Memory B cell (primary cell): ENCODE results near the gene USP6NL.

Source experiments
- ATAC-seq: fragments of 150-1000 bp; cut with Tn5 transposase; 2 replicates; pipeline ENCODE4 v1.10.0; 2021; ENCODE audit warnings: low read depth, mild to moderate bottlenecking, moderate library complexity
- DNase-seq, 2 donors: peaks; one replicate each; pipeline ENCODE4 v3.0.0; 2022; ENCODE audit warnings: low spot score in 2 of 2
- H3K27ac Mint-ChIP-seq: one replicate; pipeline ENCODE4 v1.8.0; 2022; ENCODE audit warnings: mild to moderate bottlenecking, moderate library complexity, mixed read lengths
- H3K27me3 Mint-ChIP-seq: one replicate; pipeline ENCODE4 v1.8.0; 2022; ENCODE audit warnings: mixed read lengths
- H3K36me3 Mint-ChIP-seq: one replicate; pipeline ENCODE4 v1.8.0; 2022; ENCODE audit warnings: mild to moderate bottlenecking, mixed read lengths
- H3K4me1 Mint-ChIP-seq: one replicate; pipeline ENCODE4 v1.8.0; 2022; ENCODE audit warnings: mixed read lengths
- H3K4me3 Mint-ChIP-seq: one replicate; pipeline ENCODE4 v1.8.0; 2022; ENCODE audit warnings: mild to moderate bottlenecking, moderate library complexity, mixed read lengths
- H3K9me3 Mint-ChIP-seq: one replicate; pipeline ENCODE4 v1.8.0; 2022; ENCODE audit warnings: mixed read lengths

The USP6NL gene

GRCh38 chr10:11564741-11565140 is 46.7 kb downstream of the USP6NL start:
- Mint-ChIP-seq H3K36me3 (peaks cover 19% of the 10 kb centered on the region), H3K4me3 (no peak overlapping the region), H3K27ac (peak overlapping the region; percentile 89), H3K9me3 (peaks cover 2% of the 10 kb centered on the region), H3K27me3 (no peaks in the 10 kb centered on the region), H3K4me1 (peaks cover 63% of the 10 kb centered on the region)
- DNase-seq, result no peak
- no peak for ATAC-seq

- Mint-ChIP-seq H3K4me1 (peaks cover 63% of the 10 kb centered on the region), H3K36me3 (peaks cover 17% of the 10 kb centered on the region), H3K27ac (peak overlapping the region; percentile 89), H3K9me3 (peaks cover 2% of the 10 kb centered on the region), H3K27me3 (no peaks in the 10 kb centered on the region), H3K4me3 (no peak overlapping the region)
- DNase-seq, result no peak
- ATAC-seq, result no peak
Observed at GRCh38 chr10:11563936-11564335, 47.5 kb downstream of the USP6NL start.

DNA sequence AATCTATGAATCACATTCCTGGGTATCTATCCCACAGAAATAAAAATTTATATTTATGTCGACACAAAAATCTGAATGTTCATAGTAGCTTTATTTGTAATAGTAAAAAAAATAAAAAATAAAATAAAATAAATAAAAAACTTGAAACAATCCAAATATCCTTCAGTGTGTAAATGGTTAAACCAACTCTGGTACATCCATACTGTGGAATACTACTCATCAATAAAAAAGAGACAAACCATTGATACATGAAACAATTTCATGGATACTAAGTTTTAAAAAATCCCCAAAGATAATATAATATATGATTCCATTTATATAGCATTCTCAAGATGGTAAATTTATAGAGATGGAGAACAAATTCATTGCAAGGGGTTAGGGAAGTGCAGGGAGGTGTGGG is 48.6 kb downstream of the USP6NL start:
- ATAC-seq (no peak), DNase-seq (no peak)
- Mint-ChIP-seq H3K4me1 (peaks cover 62% of the 10 kb centered on the region), H3K9me3 (no peaks in the 10 kb centered on the region), H3K27me3 (no peaks in the 10 kb centered on the region), H3K27ac (peak overlapping the region; percentile 89), H3K4me3 (no peak overlapping the region), H3K36me3 (peaks cover 9% of the 10 kb centered on the region)

GRCh38 chr10:11560076-11560709 is 51.3 kb downstream of the USP6NL start:
- ATAC-seq (peak; percentile 97), DNase-seq (peak in 1 of 2 donors; percentile 59)
- peaks cover 72% of the 10 kb centered on the region for H3K4me1 Mint-ChIP-seq
- H3K36me3 Mint-ChIP-seq, result peaks cover 13% of the 10 kb centered on the region
- H3K9me3 Mint-ChIP-seq, result peaks cover 3% of the 10 kb centered on the region
- peak overlapping the region; percentile 96 for H3K27ac Mint-ChIP-seq
- H3K27me3 Mint-ChIP-seq, result no peaks in the 10 kb centered on the region
- H3K4me3 Mint-ChIP-seq, result peak overlapping the region; percentile 63

- no peak for DNase-seq
- peaks cover 14% of the 10 kb centered on the region for H3K36me3 Mint-ChIP-seq
Observed at GRCh38 chr10:11557967-11558366, 53.5 kb downstream of the USP6NL start.

GRCh38 chr10:11557513-11557912 is 53.9 kb downstream of the USP6NL start:
- Mint-ChIP-seq H3K27me3 (no peaks in the 10 kb centered on the region), H3K9me3 (peaks cover 3% of the 10 kb centered on the region), H3K36me3 (peaks cover 14% of the 10 kb centered on the region), H3K27ac (peak overlapping the region; percentile 84), H3K4me3 (peak overlapping the region; percentile 43), H3K4me1 (peaks cover 71% of the 10 kb centered on the region)
- no peak for ATAC-seq
- no peak for DNase-seq

More at GRCh38 chr10:11557967-11558366, 53.5 kb downstream of the USP6NL start:
- Mint-ChIP-seq H3K4me1 (peaks cover 67% of the 10 kb centered on the region), H3K9me3 (peaks cover 3% of the 10 kb centered on the region), H3K4me3 (no peak overlapping the region), H3K27me3 (no peaks in the 10 kb centered on the region), H3K27ac (peak overlapping the region; percentile 84)
- ATAC-seq, result no peak

DNA sequence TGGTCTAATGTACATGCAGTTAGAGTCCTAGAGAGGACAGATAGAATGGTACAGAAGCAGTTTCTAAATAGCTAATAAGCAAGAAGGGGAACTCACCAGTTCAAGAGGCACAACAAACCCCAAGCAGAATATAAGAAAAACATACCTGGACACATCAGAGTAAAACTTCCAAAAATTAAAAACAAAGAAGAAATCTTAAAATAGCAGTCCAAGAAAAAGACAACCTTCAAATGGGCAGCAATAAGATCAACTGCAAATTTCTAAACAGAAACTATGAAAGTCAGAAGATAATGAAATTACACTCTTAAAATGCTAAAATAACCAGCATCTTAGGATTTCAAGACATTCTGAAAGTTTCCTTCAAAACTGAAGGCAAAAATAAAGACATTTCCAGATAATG is 55.9 kb downstream of the USP6NL start:
- H3K4me1 Mint-ChIP-seq, result peaks cover 72% of the 10 kb centered on the region
- ATAC-seq, result no peak
- no peaks in the 10 kb centered on the region for H3K27me3 Mint-ChIP-seq
- peak overlapping the region; percentile 51 for H3K4me3 Mint-ChIP-seq
- peak overlapping the region; percentile 84 for H3K27ac Mint-ChIP-seq
- H3K36me3 Mint-ChIP-seq, result peaks cover 11% of the 10 kb centered on the region
- H3K9me3 Mint-ChIP-seq, result peaks cover 3% of the 10 kb centered on the region
- DNase-seq, result no peak

DNA sequence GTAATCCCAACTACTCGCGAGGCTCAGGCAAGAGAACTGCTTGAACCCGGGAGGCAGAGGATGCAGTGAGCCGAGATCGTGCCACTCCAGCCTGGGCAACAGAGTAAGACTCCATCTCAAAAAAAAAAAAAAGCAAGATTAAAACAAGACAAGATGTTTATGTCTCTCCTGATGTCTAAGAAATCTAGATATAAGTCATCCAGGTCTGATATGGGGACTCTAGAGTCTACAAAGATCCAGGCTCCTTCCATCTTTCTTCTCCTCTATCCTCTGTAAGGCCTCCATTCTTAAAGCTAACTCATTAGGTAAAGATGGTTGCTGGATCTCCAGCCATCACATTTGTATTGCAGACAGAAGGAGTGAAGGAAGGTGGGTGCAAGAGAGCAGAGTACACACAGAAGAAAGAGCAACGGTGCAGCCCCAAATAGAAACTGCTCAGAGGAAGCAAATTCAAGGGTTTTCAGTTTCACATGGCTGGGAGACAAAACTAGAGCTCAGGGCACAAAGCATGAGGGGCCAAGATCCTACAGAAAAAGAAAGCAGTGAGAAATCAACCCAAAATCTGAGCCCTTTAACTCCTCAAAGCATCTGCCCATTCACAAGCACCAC is 57.6 kb downstream of the USP6NL start:
- H3K27ac Mint-ChIP-seq, result peak overlapping the region; percentile 84
- peaks cover 11% of the 10 kb centered on the region for H3K36me3 Mint-ChIP-seq
- DNase-seq, result peak in 1 of 2 donors; percentile 40
- peaks cover 3% of the 10 kb centered on the region for H3K9me3 Mint-ChIP-seq
- ATAC-seq, result peak; percentile 88
- peaks cover 69% of the 10 kb centered on the region for H3K4me1 Mint-ChIP-seq
- no peaks in the 10 kb centered on the region for H3K27me3 Mint-ChIP-seq
- peak overlapping the region; percentile 74 for H3K4me3 Mint-ChIP-seq

- Mint-ChIP-seq H3K9me3 (peaks cover 3% of the 10 kb centered on the region), H3K27me3 (no peaks in the 10 kb centered on the region), H3K4me3 (peak overlapping the region; percentile 9), H3K27ac (peak overlapping the region; percentile 84), H3K4me1 (peaks cover 62% of the 10 kb centered on the region), H3K36me3 (peaks cover 9% of the 10 kb centered on the region)
- ATAC-seq (no peak), DNase-seq (no peak)
Observed at GRCh38 chr10:11551916-11552602, 59.4 kb downstream of the USP6NL start.

DNA sequence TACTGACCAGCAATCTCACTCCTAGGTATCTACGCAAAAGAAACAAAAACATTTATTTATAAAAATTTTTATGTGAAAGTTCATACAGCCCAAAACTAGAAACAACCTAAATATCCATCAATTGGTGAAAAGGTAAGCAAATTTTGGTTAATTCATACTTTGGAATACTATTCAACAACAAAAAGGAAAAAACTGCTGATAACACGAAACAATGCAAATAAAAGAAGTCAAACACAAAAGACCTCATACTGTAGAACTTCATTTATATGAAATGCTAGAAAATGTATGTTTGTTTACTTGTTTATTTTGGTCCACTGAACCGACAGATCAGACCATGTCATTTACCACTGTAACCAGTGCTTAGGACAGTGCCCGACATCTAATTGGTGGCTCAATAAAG is 60.3 kb downstream of the USP6NL start:
- Mint-ChIP-seq H3K9me3 (peaks cover 3% of the 10 kb centered on the region), H3K4me3 (no peak overlapping the region), H3K4me1 (peaks cover 63% of the 10 kb centered on the region), H3K36me3 (peaks cover 9% of the 10 kb centered on the region), H3K27ac (peak overlapping the region; percentile 84), H3K27me3 (no peaks in the 10 kb centered on the region)
- DNase-seq (no peak), ATAC-seq (no peak)

GRCh38 chr10:11548768-11549099 is 62.7 kb downstream of the USP6NL start:
- DNase-seq (no peak), ATAC-seq (peak; percentile 79)
- Mint-ChIP-seq H3K27ac (peak overlapping the region; percentile 82), H3K27me3 (no peaks in the 10 kb centered on the region), H3K36me3 (no peaks in the 10 kb centered on the region), H3K4me1 (peaks cover 57% of the 10 kb centered on the region), H3K4me3 (no peak overlapping the region), H3K9me3 (no peaks in the 10 kb centered on the region)

GRCh38 chr10:11548065-11548767 is 63.2 kb downstream of the USP6NL start:
- no peaks in the 10 kb centered on the region for H3K27me3 Mint-ChIP-seq

GRCh38 chr10:11546581-11546980 is 64.9 kb downstream of the USP6NL start:
- peak overlapping the region; percentile 54 for H3K27ac Mint-ChIP-seq

More at GRCh38 chr10:11548065-11548767, 63.2 kb downstream of the USP6NL start:
- Mint-ChIP-seq H3K36me3 (no peaks in the 10 kb centered on the region), H3K27ac (peak overlapping the region; percentile 82), H3K4me1 (peaks cover 51% of the 10 kb centered on the region), H3K9me3 (no peaks in the 10 kb centered on the region), H3K4me3 (no peak overlapping the region)
- peak; percentile 14 for ATAC-seq
- DNase-seq, result no peak

DNA sequence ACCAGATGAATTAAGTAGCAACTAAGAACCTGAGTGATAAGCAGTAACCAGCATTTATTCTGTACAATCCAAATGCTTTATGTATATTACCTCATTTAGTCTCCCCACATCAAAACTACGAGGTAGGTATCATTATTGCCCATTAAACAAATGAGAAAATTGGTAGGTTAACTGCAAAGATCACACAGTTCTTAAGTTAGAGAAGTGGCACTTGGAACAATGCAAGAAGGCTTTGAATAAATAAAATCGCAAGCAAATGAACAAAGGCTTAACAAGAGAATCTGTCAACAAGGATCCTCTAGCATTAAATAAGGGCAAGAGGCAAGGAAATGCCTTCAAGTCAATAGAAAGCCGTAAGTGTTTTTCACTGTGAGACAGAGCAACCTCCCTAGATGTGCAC is 70.2 kb downstream of the USP6NL start:
- H3K36me3 Mint-ChIP-seq, result peaks cover 2% of the 10 kb centered on the region
- ATAC-seq (no peak), DNase-seq (no peak)
- H3K9me3 Mint-ChIP-seq, result no peaks in the 10 kb centered on the region
- peaks cover 47% of the 10 kb centered on the region for H3K4me1 Mint-ChIP-seq
- no peak overlapping the region for H3K4me3 Mint-ChIP-seq
- no peak overlapping the region for H3K27ac Mint-ChIP-seq
- no peaks in the 10 kb centered on the region for H3K27me3 Mint-ChIP-seq

More at GRCh38 chr10:11546581-11546980, 64.9 kb downstream of the USP6NL start:
- no peaks in the 10 kb centered on the region for H3K27me3 Mint-ChIP-seq
- H3K9me3 Mint-ChIP-seq, result no peaks in the 10 kb centered on the region
- DNase-seq, result no peak
- no peaks in the 10 kb centered on the region for H3K36me3 Mint-ChIP-seq
- peak overlapping the region; percentile 9 for H3K4me3 Mint-ChIP-seq
- ATAC-seq, result no peak
- H3K4me1 Mint-ChIP-seq, result peaks cover 44% of the 10 kb centered on the region
